ENCODE measurements around the gene NEUROD2.

DNA sequence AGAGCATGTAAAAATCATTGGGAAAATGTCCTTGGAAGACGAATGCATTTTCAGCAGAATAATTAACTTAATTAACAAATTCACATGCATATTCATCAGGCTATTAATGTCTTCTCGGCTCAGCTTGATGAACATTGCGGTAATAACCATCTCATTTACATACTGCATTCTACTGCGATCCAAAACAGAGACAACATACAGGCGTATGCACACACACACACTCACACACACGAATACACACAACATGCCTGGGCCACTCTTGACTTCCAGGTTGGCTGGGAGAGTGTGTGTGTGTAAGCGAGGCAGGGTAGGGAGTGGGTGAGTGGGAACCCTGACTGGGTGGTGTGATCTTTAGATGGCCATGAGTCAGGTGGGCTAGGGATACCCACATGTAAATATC is 44.7 kb downstream of the NEUROD2 start:
- TF ChIP-seq, protein P1, sequence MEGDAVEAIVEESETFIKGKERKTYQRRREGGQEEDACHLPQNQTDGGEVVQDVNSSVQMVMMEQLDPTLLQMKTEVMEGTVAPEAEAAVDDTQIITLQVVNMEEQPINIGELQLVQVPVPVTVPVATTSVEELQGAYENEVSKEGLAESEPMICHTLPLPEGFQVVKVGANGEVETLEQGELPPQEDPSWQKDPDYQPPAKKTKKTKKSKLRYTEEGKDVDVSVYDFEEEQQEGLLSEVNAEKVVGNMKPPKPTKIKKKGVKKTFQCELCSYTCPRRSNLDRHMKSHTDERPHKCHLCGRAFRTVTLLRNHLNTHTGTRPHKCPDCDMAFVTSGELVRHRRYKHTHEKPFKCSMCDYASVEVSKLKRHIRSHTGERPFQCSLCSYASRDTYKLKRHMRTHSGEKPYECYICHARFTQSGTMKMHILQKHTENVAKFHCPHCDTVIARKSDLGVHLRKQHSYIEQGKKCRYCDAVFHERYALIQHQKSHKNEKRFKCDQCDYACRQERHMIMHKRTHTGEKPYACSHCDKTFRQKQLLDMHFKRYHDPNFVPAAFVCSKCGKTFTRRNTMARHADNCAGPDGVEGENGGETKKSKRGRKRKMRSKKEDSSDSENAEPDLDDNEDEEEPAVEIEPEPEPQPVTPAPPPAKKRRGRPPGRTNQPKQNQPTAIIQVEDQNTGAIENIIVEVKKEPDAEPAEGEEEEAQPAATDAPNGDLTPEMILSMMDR (IDR thresholded peaks at IDR 0.05), result no peak
- TF ChIP-seq SIN3A (IDR thresholded peaks at IDR 0.05; ENCODE audit: borderline replicate concordance, insufficient read depth, low read depth, low read length), result no peak
- TF ChIP-seq POLR2AphosphoS5 (IDR thresholded peaks at IDR 0.05; ENCODE audit: low read depth, low read length), result no peak
- TF ChIP-seq TCF7L2 (IDR thresholded peaks at IDR 0.05; ENCODE audit: low read depth, low read length), result no peak
